Measurements from ENCODE around the gene RHBDF1.
"Not testable (repeated sequence)": the region's sequence is repeated elsewhere in the genome, so short reads cannot be mapped to it uniquely, and the experiment has no call there.

Gene RHBDF1

GRCh38 chr16:59440-60059 lies 12.9 kb downstream of the RHBDF1 start:
- no peak for DNase-seq (ENCODE audit: low read depth)

DNA sequence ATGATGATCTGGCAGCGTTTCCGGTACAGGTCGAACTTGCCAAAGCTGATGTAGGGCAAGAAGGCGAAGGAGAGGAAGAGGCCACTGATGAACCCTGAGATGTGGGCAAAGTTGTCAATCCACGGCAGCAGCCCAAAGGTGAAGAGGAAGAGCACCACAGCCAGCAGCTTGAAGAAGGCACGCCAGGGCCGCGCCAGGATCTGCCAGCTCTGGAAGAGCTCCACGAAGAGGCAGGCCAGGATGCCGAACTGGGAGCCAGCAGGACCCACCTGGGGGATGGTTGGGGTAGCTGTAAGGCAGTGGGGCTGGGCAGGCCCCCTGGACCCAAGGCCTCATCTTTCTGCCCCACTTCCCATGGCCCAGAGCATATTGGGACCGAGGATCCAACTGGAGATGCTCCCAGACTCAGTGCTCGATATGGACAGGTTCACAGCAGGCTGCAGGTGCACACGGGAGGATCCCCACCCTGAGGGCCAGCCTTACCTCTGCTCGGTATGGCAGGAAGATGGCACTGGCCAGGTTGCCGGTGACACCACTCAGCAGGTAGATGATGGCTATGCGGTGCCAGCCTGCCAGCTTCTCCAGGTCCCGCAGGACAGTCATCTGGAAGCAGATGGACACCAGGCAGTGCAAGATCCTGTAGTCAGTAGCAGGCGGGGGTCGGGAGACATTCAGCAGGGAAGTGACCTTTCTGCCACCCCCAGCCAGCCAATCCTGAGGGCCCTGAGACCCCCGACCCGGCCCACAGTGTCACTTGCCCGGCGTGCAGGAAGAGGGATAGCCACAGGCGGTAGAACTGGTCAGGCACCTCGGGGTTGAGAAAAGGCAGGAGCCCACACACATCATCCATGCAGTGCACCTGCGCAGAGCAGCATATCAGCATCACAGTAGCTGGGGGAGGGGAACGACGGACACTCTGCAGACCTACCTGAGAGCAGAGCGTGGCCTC lies 13.7 kb downstream of the RHBDF1 start:
- DNase-seq (ENCODE audit: low read depth) = no peak

GRCh38 chr16:57711-58110 lies 14.7 kb downstream of the RHBDF1 start:
- no peak for DNase-seq (ENCODE audit: low read depth)

DNA sequence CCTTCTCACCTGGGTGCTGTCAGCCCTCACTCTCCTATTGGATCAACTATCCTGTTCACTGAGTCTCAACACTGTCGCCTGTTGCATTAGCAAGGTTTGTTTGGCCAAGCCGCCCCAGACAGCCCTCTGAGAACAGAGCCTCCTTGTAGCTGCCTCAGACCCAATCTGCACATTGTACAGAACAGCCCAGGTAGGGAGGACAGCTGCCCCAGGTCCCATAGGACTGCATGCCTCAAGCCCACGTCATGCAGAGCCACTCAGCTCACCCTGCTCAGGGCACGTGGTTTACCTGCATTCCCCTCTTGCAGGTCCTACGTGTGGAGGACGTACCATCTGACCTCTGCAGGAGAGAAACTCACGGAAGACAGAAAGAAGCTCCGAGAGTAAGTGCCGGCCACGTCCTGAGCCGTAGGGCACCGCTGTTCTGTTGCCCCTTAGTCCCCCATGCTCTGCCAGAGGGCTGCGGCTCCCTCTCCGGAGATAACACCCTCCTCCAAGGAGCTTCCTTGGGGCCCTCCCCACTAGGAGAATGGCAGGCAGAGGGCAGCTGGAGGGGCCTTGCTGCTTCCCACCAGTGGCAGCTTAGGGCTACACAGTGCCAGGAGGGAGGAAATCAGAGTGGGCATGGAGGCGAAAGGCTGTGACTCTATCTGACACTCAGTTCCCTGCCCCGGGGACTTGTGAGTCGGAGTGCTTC lies 16.1 kb downstream of the RHBDF1 start:
- DNase-seq (ENCODE audit: low read depth) = no peak

GRCh38 chr16:55571-56136 lies 16.8 kb downstream of the RHBDF1 start:
- DNase-seq (ENCODE audit: low read depth) = no peak

DNA sequence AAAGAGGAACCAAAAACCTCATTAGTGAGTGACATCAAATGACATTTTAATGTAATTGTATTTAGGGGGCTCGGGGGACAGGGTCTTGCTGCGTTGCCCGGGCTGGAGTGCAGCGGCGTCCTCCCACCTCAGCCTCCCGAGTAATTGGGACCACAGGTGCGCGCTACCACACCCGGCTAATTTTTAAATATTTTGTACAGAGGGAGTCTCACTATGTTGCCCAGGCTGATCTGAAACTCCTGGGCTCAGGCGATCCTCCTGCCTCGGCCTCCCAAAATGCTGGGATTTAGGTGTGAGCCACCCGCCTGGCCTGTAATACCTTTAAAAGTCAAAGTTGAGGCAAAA lies 18.2 kb downstream of the RHBDF1 start:
- DNase-seq (ENCODE audit: low read depth) = no peak

DNA sequence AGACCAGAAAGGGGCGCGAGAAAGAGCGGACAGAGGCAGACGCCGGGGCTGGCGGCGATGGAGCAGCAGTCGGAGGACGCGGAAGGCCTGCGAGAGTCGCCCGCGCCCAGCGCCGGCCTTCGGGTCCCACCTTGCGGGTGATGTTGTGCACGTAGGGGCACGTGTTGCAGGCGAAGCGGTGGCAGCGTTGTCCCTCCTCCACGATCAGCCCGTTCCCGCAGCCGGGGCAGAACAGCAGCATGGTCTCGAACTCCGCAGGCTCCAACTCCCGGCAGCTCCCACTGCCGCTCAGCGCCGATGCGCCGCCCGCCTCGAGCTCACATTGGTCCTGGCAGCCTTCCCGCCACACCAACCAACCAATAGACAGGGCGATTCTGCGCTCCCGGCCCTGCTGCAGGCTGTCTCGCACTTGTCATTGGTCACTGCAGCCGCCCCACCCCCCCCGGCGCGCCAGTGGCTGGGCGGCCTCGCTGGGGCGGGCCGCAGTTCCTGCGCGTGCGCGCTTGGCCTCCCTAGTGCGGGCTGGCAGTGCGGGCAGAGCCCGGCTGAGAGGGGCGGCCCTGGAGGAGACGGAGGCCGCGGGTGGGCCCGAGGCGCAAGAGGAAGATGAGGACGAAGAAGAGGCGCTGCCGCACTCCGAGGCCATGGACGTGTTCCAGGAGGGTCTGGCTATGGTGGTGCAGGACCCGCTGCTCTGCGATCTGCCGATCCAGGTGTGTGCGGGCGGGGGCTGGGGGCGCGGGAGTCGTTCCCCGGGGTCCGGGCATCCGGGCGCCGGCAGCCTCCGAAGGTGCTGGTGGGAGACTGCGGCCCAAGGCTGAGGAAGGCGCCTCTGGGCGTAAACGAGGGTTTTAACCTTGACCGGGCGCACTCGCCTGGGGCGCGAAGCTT lies 18.8 kb downstream of the RHBDF1 start, which contains the start of the genes POLR3K and SNRNP25:
TSS of gene POLR3K (minus strand) at position 263 of the 891 bp plus-strand sequence. CDS start at position 241, 22 bp downstream.
TSS of gene SNRNP25 (plus strand) at position 483 of the 891 bp plus-strand sequence. CDS start at position 672, 189 bp downstream.
- peak; percentile 93 for DNase-seq (ENCODE audit: low read depth)

GRCh38 chr16:50769-51591 lies 21.5 kb downstream of the RHBDF1 start:
- DNase-seq (ENCODE audit: low read depth) = no peak

DNA sequence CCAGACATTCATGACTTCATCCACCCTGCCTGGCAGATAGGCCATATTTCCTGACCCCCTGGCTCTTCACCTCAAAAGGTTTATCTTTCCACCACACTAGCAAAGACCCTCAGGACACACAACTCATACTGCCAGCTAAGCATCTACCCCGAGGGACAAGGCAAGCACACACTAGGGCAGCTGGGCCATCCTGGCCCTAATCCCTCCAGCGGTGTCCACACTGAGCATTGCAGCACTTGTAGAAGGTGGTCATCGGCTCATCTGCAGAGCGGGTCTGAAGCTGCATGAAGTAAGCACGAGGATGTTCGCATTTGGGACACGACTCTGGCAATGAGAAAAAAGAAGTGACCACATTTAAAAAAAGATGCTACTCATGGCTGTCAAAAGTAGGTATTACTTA lies 25.2 kb downstream of the RHBDF1 start:
- no peak for DNase-seq (ENCODE audit: low read depth)

GRCh38 chr16:46510-46909 lies 25.9 kb downstream of the RHBDF1 start:
- DNase-seq (ENCODE audit: low read depth) = not testable (repeated sequence)

- no peak for DNase-seq (ENCODE audit: low read depth)
Measured at GRCh38 chr16:45454-45853, 27.0 kb downstream of the RHBDF1 start.

- DNase-seq (ENCODE audit: low read depth) = no peak
Measured at GRCh38 chr16:44655-45054, 27.8 kb downstream of the RHBDF1 start.

- no peak for DNase-seq (ENCODE audit: low read depth)
Measured at GRCh38 chr16:43294-43693, 29.1 kb downstream of the RHBDF1 start.

GRCh38 chr16:42691-43090 lies 29.7 kb downstream of the RHBDF1 start:
- DNase-seq (ENCODE audit: low read depth) = no peak

DNA sequence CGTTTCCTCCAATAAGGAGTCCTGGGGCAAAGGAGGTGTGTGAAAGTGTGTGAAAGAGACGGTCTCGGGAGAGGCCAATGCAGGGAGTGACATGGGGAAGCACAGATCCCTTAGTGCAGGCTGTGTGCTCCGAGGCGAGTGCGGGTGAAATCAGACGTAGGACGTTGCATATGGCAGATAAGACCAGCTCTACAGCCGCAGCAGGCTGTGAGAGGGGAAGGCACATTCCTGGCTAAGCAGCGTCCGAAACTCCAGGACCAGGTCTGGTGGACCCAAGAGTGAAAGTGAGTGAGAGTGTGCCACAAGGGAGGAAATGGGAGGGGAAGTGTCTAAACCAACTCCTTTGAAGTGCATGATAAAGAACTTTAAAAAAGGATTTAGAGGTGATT lies 30.4 kb downstream of the RHBDF1 start:
- no peak for DNase-seq (ENCODE audit: low read depth)

DNA sequence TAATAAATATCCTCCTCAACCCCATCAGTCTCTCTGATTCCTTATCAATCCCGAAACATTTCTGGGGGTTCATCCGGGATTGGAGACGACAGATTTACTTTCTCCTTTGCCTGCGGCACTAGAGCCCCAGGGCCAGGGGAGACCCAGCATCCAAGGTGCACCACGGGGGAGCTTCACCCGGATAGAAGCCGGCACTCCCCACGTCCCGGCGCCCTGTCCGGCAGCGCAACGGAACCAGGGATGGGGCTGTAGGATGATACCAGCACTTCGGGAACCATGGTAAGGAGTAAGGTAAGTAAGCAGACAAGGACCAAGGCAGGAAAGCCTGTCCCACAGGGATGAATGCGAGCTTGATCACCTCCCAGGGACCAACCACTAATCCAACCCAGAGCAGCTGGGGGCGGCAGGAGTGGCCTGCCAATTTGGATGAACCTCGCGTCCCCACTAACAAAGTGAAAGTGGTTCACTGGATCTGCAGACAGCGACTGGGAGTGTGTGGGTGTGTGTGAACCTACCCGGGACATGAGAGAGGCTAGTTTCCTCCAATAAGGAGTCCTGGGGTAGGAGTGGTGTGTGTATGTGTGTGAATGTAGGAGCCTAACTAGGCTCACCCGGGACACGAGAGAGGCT lies 30.9 kb downstream of the RHBDF1 start:
- DNase-seq (ENCODE audit: low read depth) = no peak

DNA sequence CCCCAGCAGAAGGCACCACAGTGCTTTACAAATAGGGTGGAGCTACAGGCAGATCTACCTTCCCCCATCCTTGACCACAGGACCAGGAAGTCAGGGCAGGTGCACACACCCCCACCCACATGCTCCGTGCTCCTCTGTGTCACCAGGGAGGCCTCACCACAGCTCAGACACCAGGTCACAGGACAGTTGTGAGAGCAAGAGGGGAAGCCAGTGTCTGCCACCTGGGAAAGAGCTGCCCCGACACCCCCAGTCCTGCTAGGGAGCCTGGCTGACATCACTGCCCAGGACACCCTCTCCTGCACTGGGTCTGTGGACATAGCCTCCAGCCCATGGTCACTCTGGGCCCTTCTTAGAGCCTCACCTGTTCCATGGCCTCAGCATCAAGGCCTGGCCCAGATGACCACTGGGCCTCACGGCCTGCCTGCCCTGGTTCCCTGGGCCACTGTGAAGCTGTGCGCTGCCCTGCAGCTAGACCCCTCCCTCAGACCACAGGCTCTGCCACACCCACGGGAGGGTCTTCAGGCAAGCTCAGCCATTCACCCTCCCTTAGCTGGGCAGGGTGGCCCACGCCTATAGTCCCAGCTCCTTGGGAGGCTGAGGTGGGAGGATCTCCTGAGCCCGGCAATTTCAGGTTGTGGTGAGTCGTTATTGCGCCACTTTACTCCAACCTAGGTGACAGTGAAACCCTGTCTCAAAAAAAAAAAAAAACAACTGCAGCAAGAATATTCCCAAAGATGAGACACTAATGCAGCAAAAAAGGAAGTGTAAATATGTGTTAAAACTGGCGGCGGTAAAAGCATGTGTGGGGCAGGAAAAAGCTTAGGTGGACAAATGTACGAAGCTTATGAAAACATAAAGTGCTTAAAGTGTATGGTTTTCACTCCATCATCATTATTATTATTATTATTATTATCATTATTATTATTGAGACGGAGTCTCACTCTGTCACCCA lies 33.2 kb downstream of the RHBDF1 start:
- DNase-seq (ENCODE audit: low read depth) = peak; percentile 29

DNA sequence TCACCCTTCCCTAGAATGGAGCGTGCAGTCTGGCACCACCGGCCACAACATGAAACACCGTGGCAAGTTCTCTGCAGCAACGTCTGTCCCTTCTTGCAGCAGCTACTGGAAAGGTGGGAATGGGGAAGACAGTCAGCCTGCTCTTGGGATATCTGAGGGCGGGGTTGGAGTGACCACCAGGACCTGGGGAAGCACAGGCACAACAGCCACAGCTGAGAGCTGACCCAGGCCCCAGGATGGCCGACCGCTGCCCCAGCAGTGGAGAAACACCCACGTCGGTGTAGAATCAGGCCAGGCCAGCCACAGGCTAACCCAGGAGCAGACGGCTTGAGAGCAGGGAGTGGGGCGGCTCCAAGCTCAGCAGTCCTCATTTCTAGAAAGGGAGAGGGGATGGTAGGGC lies 34.2 kb downstream of the RHBDF1 start:
- DNase-seq (ENCODE audit: low read depth) = not testable (repeated sequence)

GRCh38 chr16:37511-37910 lies 34.9 kb downstream of the RHBDF1 start:
- no peak for DNase-seq (ENCODE audit: low read depth)
